Progenitor cell of endocrine pancreas (in vitro differentiated cells): ENCODE data around the gene BIN1. TPM values are rescaled to one million over a fixed set of nuclear protein-coding genes. Genes with fewer than 3 reads are reported as not detected.

ENCODE experiments used
- DNase-seq: peaks from one replicate; pipeline ENCODE4 v3.0.0; 2021; ENCODE audit warnings: low spot score; ENCODE audit not compliant: unreplicated experiment
- H3K27ac Mint-ChIP-seq: 2 replicates; pipeline ENCODE4 v1.8.0; 2021; ENCODE audit warnings: mild to moderate bottlenecking, moderate library complexity, mixed read lengths
- H3K27me3 Mint-ChIP-seq: 2 replicates; pipeline ENCODE4 v1.8.0; 2021; ENCODE audit warnings: mixed read lengths
- H3K36me3 Mint-ChIP-seq: 2 replicates; pipeline ENCODE4 v1.8.0; 2022; ENCODE audit warnings: mixed read lengths; ENCODE audit not compliant: insufficient read depth
- H3K4me1 Mint-ChIP-seq: 2 replicates; pipeline ENCODE4 v1.8.0; 2021; ENCODE audit warnings: low read depth, mixed read lengths
- H3K4me3 Mint-ChIP-seq: 2 replicates; pipeline ENCODE4 v1.8.0; 2021; ENCODE audit warnings: low read depth, mild to moderate bottlenecking, moderate library complexity, mixed read lengths
- H3K9me3 Mint-ChIP-seq: 2 replicates; pipeline ENCODE4 v1.8.0; 2021; ENCODE audit warnings: low read depth, mixed read lengths
- total RNA-seq: library from RNA; stranded (reverse); gene quantifications from 2 replicates; pipeline ENCODE4 v1.2.1, GENCODE V29; 2021
- TF ChIP-seq, protein P1 (sequence below): fragments of 200-600 bp; sonication (generic); IDR thresholded peaks from one replicate; pipeline ENCODE4 v1.5.0; 2021; ENCODE audit warnings: antibody characterized with exemption, mild to moderate bottlenecking; ENCODE audit not compliant: unreplicated experiment

Gene BIN1
- total RNA-seq, 1 donor from 2014 or later, result 66.0 TPM

DNA sequence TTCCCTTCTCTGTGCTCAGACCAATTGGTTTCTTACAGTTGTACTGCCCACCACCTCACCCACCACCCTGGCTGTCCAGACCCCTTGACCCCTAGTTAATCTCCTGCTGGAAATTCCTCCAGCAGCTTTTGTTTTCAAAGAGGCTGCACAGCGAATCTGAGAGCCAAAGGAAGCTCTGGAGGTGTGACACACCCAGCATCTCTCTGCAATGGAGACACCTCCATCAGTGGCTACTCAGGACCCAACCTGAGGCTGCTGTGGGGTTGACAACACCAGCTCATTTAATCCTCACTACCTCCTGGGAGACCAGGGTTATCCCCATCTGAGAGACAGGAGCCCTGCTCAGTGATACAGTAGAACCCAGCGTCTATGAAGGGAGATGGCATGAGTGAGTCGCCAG lies 86.4 kb downstream of the BIN1 start:
- no peaks in the 10 kb centered on the region for H3K36me3 Mint-ChIP-seq
- H3K27ac Mint-ChIP-seq, result no peak overlapping the region
- peaks cover 13% of the 10 kb centered on the region for H3K4me1 Mint-ChIP-seq
- TF ChIP-seq, protein P1, sequence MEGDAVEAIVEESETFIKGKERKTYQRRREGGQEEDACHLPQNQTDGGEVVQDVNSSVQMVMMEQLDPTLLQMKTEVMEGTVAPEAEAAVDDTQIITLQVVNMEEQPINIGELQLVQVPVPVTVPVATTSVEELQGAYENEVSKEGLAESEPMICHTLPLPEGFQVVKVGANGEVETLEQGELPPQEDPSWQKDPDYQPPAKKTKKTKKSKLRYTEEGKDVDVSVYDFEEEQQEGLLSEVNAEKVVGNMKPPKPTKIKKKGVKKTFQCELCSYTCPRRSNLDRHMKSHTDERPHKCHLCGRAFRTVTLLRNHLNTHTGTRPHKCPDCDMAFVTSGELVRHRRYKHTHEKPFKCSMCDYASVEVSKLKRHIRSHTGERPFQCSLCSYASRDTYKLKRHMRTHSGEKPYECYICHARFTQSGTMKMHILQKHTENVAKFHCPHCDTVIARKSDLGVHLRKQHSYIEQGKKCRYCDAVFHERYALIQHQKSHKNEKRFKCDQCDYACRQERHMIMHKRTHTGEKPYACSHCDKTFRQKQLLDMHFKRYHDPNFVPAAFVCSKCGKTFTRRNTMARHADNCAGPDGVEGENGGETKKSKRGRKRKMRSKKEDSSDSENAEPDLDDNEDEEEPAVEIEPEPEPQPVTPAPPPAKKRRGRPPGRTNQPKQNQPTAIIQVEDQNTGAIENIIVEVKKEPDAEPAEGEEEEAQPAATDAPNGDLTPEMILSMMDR, result no peak
- DNase-seq, result no peak
- H3K9me3 Mint-ChIP-seq, result no peaks in the 10 kb centered on the region
- H3K4me3 Mint-ChIP-seq, result no peak overlapping the region
- peaks cover 2% of the 10 kb centered on the region for H3K27me3 Mint-ChIP-seq

DNA sequence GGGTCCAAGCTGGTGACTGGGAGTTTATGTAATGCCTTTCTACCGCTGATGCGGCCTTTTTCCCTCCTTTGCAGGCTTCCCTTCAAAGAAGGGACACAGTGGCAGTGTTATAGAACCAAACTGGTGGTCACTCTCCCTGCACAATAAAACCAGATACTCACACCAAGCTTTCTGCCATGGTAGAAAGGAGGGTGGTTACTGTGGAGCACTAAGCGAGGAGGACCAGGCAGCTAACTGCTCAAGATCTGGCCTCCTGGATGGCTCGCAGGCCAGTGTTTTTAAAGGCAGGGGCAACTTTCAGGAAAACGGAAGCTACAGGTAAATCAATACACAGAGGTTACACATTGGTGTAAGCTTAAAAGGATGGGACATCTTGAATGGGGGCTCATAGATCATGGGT lies 89.4 kb downstream of the BIN1 start:
- H3K4me3 Mint-ChIP-seq, result no peak overlapping the region
- H3K4me1 Mint-ChIP-seq, result peaks cover 20% of the 10 kb centered on the region
- H3K27me3 Mint-ChIP-seq, result peaks cover 13% of the 10 kb centered on the region
- TF ChIP-seq, protein P1, result no peak
- H3K36me3 Mint-ChIP-seq, result no peaks in the 10 kb centered on the region
- H3K27ac Mint-ChIP-seq, result no peak overlapping the region
- no peak for DNase-seq
- no peaks in the 10 kb centered on the region for H3K9me3 Mint-ChIP-seq

DNA sequence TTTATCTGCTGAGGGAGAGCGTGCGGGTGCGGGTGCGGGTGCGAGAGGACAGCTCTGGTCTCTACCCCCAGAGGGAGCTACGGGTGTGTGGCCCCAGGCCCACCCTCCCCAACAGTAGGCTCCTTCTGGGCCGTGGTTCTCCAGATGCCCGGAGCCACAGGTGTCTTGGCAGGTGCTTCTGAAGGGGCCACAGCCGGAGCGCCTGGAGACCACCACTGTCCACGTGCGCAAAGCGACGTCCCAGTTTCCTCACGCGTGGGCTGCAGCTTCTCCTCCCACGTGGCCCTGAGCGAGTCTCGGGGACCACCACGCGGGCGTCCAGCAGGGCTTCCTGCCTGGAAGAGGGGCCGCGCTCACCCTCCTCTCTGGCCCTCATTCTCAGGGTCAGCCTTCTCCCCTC lies 90.6 kb downstream of the BIN1 start:
- no peaks in the 10 kb centered on the region for H3K36me3 Mint-ChIP-seq
- no peak overlapping the region for H3K27ac Mint-ChIP-seq
- peaks cover 15% of the 10 kb centered on the region for H3K27me3 Mint-ChIP-seq
- H3K4me1 Mint-ChIP-seq, result peaks cover 20% of the 10 kb centered on the region
- no peak overlapping the region for H3K4me3 Mint-ChIP-seq
- DNase-seq, result no peak
- TF ChIP-seq, protein P1, result no peak
- no peaks in the 10 kb centered on the region for H3K9me3 Mint-ChIP-seq

DNA sequence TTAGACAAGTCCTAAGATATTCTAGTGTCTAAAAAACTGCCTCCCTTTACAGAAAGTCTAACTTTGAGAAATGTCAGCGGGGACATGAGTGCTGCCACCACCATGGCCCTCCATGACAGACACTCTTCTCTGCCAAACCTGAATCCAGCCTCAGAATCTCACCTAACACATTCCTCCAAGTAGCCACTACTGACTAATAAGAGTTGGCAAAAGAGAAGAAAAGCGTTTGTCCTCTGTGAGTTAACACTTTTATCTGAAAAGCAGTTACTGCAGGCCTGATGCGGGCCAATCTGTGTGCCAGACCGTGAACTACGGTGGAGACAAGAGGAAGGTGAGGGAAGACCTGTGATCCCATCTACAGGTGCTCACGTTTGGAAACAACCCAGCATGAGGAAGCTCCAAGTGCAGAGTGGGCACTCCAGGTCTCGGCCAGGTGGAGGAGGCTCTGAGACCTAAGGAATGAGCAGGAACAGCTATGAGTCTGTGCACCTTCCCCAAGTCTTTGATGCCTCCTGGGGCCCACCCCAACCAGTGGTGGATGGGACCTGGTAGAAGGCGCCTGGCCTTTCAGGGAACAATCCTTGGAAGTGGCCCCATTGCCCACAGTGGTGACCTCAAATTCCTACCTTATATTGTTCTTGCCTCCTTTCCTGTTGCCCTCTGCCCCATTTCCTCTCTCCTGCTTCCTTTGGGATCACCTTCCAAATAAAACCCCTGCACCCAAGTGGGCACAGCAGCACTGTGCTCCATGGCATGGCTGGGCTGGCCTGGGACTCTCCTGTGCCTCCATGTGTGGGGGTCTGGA lies 91.6 kb downstream of the BIN1 start:
- peaks cover 20% of the 10 kb centered on the region for H3K4me1 Mint-ChIP-seq
- TF ChIP-seq, protein P1, result no peak
- H3K4me3 Mint-ChIP-seq, result no peak overlapping the region
- peak overlapping the region; percentile 22 for H3K27ac Mint-ChIP-seq
- H3K9me3 Mint-ChIP-seq, result no peaks in the 10 kb centered on the region
- H3K27me3 Mint-ChIP-seq, result peaks cover 15% of the 10 kb centered on the region
- no peak for DNase-seq
- no peaks in the 10 kb centered on the region for H3K36me3 Mint-ChIP-seq

DNA sequence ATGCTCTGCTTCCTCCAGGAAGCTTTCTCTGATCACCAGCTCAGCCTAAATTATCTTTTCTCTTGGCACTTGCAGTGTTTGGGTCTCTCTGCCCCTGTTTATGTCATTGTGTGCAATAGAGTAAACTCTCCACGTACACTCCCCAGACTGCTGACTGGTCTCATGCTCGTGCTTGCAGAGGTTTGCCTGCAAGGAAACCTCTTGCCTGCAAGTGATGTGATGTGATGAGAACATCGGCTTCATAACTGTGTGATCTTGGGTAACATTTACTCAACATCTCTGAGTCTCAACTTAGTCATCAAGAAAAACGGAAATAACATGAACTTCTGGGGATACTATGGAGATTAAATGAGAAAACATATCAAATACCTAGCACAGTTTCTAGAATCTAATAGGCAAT lies 92.3 kb downstream of the BIN1 start:
- Mint-ChIP-seq H3K9me3 (no peaks in the 10 kb centered on the region), H3K27me3 (peaks cover 15% of the 10 kb centered on the region), H3K36me3 (no peaks in the 10 kb centered on the region), H3K27ac (no peak overlapping the region), H3K4me1 (peaks cover 20% of the 10 kb centered on the region), H3K4me3 (no peak overlapping the region)
- DNase-seq, result no peak
- TF ChIP-seq, protein P1, result no peak
